K562 (cell line): ENCODE data around the gene OR2T34.

Experiments
- C11orf30 ChIP-seq: fragments of 450-650 bp; IDR thresholded peaks from 2 replicates; pipeline ENCODE4 v1.6.1; 2016; ENCODE audit warnings: low read depth, mild to moderate bottlenecking
- CHCHD3 ChIP-seq: fragments of 250-450 bp; sonication (Bioruptor Pico); IDR thresholded peaks from 2 replicates; pipeline ENCODE4 v2.1.2; 2022; ENCODE audit warnings: mild to moderate bottlenecking
- EP300 ChIP-seq: IDR thresholded peaks from 2 replicates; pipeline ENCODE4 v1.6.1; 2012; ENCODE audit warnings: low read length, improper control_type of control experiment
- PCBP1 ChIP-seq: fragments of 200-400 bp; formaldehyde crosslinking; IDR thresholded peaks from 2 replicates; pipeline ENCODE4 v1.6.1; 2018; ENCODE audit warnings: mild to moderate bottlenecking, low read depth, low read length; ENCODE audit not compliant: poor library complexity, severe bottlenecking
- RCOR1 ChIP-seq, 2 experiments: IDR thresholded peaks; 2 replicates each; pipeline ENCODE4 v1.6.1; 2012; ENCODE audit warnings: low read depth in 2 of 2, low read length in 2 of 2, borderline replicate concordance in 1 of 2, improper control_type of control experiment in 1 of 2
- ZKSCAN1 ChIP-seq: fragments of 150-350 bp; IDR thresholded peaks from 2 replicates; pipeline ENCODE4 v1.6.1; 2016; ENCODE audit warnings: low read depth, low read length
- ZNF507 ChIP-seq: conservative IDR thresholded peaks from 2 replicates; pipeline ENCODE4 v1.6.1; 2017; ENCODE audit warnings: missing genetic modification characterization, missing compliant biosample characterization
- TF ChIP-seq, protein P1 (sequence below), 3 experiments: IDR thresholded peaks in 2 of 3; conservative IDR thresholded peaks in 1 of 3; 2 replicates each; pipeline ENCODE4 v1.5.1; 2011 to 2012; ENCODE audit warnings: low read length in 3 of 3, mild to moderate bottlenecking in 3 of 3, control low read depth in 2 of 3, improper control_type of control experiment in 1 of 3, inconsistent platforms in 1 of 3, low read depth in 1 of 3, mixed read lengths in 1 of 3, moderate library complexity in 1 of 3; ENCODE audit not compliant: insufficient read depth in 2 of 3

DNA sequence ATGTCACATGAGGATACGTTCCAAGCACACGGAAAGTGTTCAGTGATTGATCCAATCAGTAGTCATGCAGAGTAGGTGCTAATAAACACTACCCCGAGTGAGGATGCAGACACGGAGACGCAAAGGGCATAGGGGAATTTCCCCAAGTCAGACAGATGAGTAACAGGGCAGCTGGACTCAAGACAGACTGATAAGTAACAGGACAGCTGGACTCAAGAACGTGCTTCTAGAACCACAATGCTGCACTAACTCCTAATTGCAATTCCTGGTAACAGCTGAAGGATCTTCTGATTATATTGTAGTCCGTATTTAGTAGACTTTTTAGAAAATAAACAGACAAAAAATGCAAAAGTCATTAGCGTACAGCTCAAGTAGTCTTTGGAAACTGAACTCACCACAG lies 24.8 kb upstream of the OR2T34 start:
- TF ChIP-seq C11orf30, result no peak
- no peak for TF ChIP-seq EP300
- TF ChIP-seq ZKSCAN1, result no peak
- TF ChIP-seq, protein P1, sequence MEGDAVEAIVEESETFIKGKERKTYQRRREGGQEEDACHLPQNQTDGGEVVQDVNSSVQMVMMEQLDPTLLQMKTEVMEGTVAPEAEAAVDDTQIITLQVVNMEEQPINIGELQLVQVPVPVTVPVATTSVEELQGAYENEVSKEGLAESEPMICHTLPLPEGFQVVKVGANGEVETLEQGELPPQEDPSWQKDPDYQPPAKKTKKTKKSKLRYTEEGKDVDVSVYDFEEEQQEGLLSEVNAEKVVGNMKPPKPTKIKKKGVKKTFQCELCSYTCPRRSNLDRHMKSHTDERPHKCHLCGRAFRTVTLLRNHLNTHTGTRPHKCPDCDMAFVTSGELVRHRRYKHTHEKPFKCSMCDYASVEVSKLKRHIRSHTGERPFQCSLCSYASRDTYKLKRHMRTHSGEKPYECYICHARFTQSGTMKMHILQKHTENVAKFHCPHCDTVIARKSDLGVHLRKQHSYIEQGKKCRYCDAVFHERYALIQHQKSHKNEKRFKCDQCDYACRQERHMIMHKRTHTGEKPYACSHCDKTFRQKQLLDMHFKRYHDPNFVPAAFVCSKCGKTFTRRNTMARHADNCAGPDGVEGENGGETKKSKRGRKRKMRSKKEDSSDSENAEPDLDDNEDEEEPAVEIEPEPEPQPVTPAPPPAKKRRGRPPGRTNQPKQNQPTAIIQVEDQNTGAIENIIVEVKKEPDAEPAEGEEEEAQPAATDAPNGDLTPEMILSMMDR (IDR thresholded peaks at IDR 0.05 in 2 of 3, conservative IDR thresholded peaks at IDR 0.05 in 1 of 3; ENCODE audit: insufficient read depth in 2 of 3, low read depth in 1 of 3, low read length in 3 of 3), result no peak
- TF ChIP-seq RCOR1 (IDR thresholded peaks at IDR 0.05; ENCODE audit: borderline replicate concordance in 1 of 2, low read depth in 2 of 2, low read length in 2 of 2), result no peak
- TF ChIP-seq ZNF507, result no peak
- no peak for TF ChIP-seq CHCHD3
- no peak for TF ChIP-seq PCBP1
